ENCODE data around the gene ZNF30. TPM values are rescaled to one million over a fixed set of nuclear protein-coding genes. Genes with fewer than 3 reads are reported as not detected.
"Not testable (repeated sequence)": the region's sequence is repeated elsewhere in the genome, so short reads cannot be mapped to it uniquely, and the experiment has no call there.

ZNF30 gene
- total and polyA plus RNA-seq, 2 experiments from 2014 or later = 4.1 to 18.7 TPM

DNA sequence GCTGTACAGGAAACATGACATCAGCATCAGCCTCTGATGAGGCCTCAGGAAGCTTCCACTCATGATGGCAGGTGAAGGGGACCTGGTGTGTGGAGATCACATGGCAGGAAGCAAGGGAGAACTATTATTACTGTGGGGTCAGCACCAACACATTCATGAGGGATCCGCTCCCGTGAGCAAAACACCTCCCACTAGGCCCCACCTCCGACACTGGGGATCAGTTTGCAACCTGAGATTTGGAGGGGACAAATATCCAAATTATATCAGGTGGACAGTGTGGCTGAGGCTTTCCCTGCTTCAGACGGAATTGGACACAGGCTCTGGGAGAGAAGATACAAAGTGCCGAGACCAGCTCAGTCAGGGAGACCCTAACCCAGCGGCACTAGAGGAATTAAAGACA, 43.0 kb downstream of the ZNF30 start:
- Histone ChIP-seq H3F3A (replicated peaks; ENCODE audit: low read depth) (no peaks in the 10 kb centered on the region), H3K27ac (ENCODE audit: low read depth) (no peak overlapping the region), H3K4me2 (no peak overlapping the region), H4K20me1 (replicated peaks; ENCODE audit: insufficient read depth) (no peaks in the 10 kb centered on the region), H3K79me2 (replicated peaks; ENCODE audit: insufficient read depth) (no peaks in the 10 kb centered on the region), H3K9me2 (ENCODE audit: insufficient read depth) (no peaks in the 10 kb centered on the region), H3K4me1 (ENCODE audit: insufficient read depth) (peaks cover 13% of the 10 kb centered on the region), H3K4me3 (no peak overlapping the region), H2AFZ (no peak overlapping the region), H3K36me3 (ENCODE audit: insufficient read depth) (no peaks in the 10 kb centered on the region), H3K27me3 (ENCODE audit: insufficient read depth) (no peaks in the 10 kb centered on the region)
- H3K9me3 Mint-ChIP-seq = peaks cover 66% of the 10 kb centered on the region
- TF ChIP-seq CREB1 (CRISPR knock-in tag; IDR thresholded peaks at IDR 0.05; ENCODE audit: low read depth) = no peak
- TF ChIP-seq, protein P1, sequence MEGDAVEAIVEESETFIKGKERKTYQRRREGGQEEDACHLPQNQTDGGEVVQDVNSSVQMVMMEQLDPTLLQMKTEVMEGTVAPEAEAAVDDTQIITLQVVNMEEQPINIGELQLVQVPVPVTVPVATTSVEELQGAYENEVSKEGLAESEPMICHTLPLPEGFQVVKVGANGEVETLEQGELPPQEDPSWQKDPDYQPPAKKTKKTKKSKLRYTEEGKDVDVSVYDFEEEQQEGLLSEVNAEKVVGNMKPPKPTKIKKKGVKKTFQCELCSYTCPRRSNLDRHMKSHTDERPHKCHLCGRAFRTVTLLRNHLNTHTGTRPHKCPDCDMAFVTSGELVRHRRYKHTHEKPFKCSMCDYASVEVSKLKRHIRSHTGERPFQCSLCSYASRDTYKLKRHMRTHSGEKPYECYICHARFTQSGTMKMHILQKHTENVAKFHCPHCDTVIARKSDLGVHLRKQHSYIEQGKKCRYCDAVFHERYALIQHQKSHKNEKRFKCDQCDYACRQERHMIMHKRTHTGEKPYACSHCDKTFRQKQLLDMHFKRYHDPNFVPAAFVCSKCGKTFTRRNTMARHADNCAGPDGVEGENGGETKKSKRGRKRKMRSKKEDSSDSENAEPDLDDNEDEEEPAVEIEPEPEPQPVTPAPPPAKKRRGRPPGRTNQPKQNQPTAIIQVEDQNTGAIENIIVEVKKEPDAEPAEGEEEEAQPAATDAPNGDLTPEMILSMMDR (conservative IDR thresholded peaks at IDR 0.05; ENCODE audit: low read depth in 2 of 2) = no peak
- no peak overlapping the region for H3K27ac Mint-ChIP-seq
- no peak overlapping the region for H3K4me3 Mint-ChIP-seq
- ATAC-seq (no peak), DNase-seq (ENCODE audit: low spot score) (no peak)
- peaks cover 16% of the 10 kb centered on the region for H3K27me3 Mint-ChIP-seq (ENCODE audit: insufficient read depth, low read depth, poor library complexity)
- peaks cover 13% of the 10 kb centered on the region for H3K4me1 Mint-ChIP-seq
- H3K36me3 Mint-ChIP-seq (ENCODE audit: low read depth) = peaks cover 48% of the 10 kb centered on the region

DNA sequence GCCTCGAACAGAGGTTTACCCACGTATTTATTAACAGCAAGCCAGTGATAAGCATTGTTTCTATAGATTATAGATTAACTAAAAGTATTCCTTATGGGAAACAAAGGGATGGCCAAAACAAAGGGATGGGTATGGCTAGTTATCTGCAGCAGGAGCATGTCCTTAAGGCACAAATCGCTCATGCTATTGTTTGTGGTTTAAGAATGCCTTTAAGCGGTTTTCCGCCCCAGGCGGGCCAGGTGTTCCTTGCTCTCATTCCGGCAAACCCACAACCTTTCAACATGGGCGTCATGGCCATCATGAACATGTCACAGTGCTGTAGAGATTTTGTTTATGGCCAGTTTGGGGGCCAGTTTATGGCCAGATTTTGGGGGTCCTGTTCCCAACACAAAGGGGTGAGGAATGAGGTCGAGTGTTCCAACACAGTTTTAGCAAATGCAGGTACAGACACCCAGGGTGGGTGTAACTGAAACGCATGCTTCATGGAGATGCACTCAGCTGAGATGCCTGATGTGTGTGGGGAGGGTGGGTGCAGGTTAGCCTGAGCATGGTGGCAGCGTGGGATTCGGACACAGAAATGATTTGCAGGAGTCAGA, 43.6 kb downstream of the ZNF30 start:
- not testable (repeated sequence) for H3K4me3 ChIP-seq; H3K4me2 ChIP-seq; H3K36me3 ChIP-seq (ENCODE audit: insufficient read depth); H3K27ac ChIP-seq (ENCODE audit: low read depth); ATAC-seq; H3K9me2 ChIP-seq (ENCODE audit: insufficient read depth); H4K20me1 ChIP-seq (replicated peaks; ENCODE audit: insufficient read depth); H2AFZ ChIP-seq; DNase-seq (ENCODE audit: low spot score); H3K27me3 ChIP-seq (ENCODE audit: insufficient read depth); H3F3A ChIP-seq (replicated peaks; ENCODE audit: low read depth); H3K79me2 ChIP-seq (replicated peaks; ENCODE audit: insufficient read depth); H3K4me3 Mint-ChIP-seq; H3K27ac Mint-ChIP-seq
- peaks cover 16% of the 10 kb centered on the region for H3K27me3 Mint-ChIP-seq (ENCODE audit: insufficient read depth, low read depth, poor library complexity)
- peaks cover 17% of the 10 kb centered on the region for H3K4me1 Mint-ChIP-seq
- H3K9me3 Mint-ChIP-seq = peaks cover 60% of the 10 kb centered on the region
- H3K4me1 ChIP-seq (ENCODE audit: insufficient read depth) = peaks cover 19% of the 10 kb centered on the region
- H3K36me3 Mint-ChIP-seq (ENCODE audit: low read depth) = peaks cover 48% of the 10 kb centered on the region

DNA sequence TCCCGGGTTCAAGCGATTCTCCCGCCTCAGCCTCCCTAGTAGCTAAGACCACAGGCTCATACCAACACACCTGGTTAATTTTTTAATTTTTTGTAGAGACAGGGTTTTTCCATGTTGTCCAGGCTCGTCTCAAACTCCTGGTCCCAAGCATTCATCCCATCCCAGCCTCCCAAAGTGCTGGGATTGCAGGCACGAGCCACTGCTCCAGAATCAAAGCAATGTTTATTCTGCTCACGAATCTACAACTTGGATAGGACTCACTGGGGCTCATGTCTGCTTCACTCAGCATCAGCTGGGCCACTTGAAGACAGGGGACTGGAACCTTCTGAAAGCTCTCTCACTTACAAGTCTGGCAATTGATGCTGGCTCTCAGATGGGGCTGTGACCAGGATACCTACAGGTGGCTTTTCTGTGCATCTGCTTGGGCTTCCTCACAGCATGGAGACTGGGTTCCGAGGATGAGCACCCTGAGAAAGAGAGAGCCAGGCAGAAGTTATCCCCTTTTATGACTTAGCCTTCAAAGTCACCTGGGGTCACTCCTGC, 45.5 kb downstream of the ZNF30 start:
- H3K27ac Mint-ChIP-seq = no peak overlapping the region
- ATAC-seq (no peak), DNase-seq (ENCODE audit: low spot score) (no peak)
- no peak overlapping the region for H3K4me3 Mint-ChIP-seq
- H3K27ac ChIP-seq (ENCODE audit: low read depth) = no peak overlapping the region
- no peaks in the 10 kb centered on the region for H3K36me3 ChIP-seq (ENCODE audit: insufficient read depth)
- H3K79me2 ChIP-seq (replicated peaks; ENCODE audit: insufficient read depth) = no peaks in the 10 kb centered on the region
- H3K4me1 ChIP-seq (ENCODE audit: insufficient read depth) = peaks cover 25% of the 10 kb centered on the region
- no peaks in the 10 kb centered on the region for H4K20me1 ChIP-seq (replicated peaks; ENCODE audit: insufficient read depth)
- peaks cover 7% of the 10 kb centered on the region for H3K27me3 Mint-ChIP-seq (ENCODE audit: insufficient read depth, low read depth, poor library complexity)
- H3K4me3 ChIP-seq = no peak overlapping the region
- H2AFZ ChIP-seq = no peak overlapping the region
- H3F3A ChIP-seq (replicated peaks; ENCODE audit: low read depth) = no peaks in the 10 kb centered on the region
- peaks cover 22% of the 10 kb centered on the region for H3K4me1 Mint-ChIP-seq
- H3K27me3 ChIP-seq (ENCODE audit: insufficient read depth) = no peaks in the 10 kb centered on the region
- H3K9me2 ChIP-seq (ENCODE audit: insufficient read depth) = 0 out of 2 replicates have a peak, but pooled peaks cover 3% of the 10 kb centered on the region
- peaks cover 36% of the 10 kb centered on the region for H3K36me3 Mint-ChIP-seq (ENCODE audit: low read depth)
- no peak overlapping the region for H3K4me2 ChIP-seq
- H3K9me3 Mint-ChIP-seq = peaks cover 49% of the 10 kb centered on the region
- TF ChIP-seq NANOG (IDR thresholded peaks at IDR 0.05; ENCODE audit: borderline replicate concordance) (no peak), ZNF114 (CRISPR knock-in tag; IDR thresholded peaks at IDR 0.05) (no peak), STAT1 (IDR thresholded peaks at IDR 0.05; ENCODE audit: unreplicated experiment) (no peak), JUNB (IDR thresholded peaks at IDR 0.05; ENCODE audit: unreplicated experiment) (no peak), POLR2AphosphoS5 (IDR thresholded peaks at IDR 0.05; ENCODE audit: low read depth) (no peak), EZH2phosphoT487 (IDR thresholded peaks at IDR 0.05; ENCODE audit: unreplicated experiment) (no peak), CREB1 (CRISPR knock-in tag; IDR thresholded peaks at IDR 0.05; ENCODE audit: low read depth) (no peak)
- TF ChIP-seq, protein P2, sequence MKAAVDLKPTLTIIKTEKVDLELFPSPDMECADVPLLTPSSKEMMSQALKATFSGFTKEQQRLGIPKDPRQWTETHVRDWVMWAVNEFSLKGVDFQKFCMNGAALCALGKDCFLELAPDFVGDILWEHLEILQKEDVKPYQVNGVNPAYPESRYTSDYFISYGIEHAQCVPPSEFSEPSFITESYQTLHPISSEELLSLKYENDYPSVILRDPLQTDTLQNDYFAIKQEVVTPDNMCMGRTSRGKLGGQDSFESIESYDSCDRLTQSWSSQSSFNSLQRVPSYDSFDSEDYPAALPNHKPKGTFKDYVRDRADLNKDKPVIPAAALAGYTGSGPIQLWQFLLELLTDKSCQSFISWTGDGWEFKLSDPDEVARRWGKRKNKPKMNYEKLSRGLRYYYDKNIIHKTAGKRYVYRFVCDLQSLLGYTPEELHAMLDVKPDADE (IDR thresholded peaks at IDR 0.05) = no peak
- TF ChIP-seq, protein P3, sequence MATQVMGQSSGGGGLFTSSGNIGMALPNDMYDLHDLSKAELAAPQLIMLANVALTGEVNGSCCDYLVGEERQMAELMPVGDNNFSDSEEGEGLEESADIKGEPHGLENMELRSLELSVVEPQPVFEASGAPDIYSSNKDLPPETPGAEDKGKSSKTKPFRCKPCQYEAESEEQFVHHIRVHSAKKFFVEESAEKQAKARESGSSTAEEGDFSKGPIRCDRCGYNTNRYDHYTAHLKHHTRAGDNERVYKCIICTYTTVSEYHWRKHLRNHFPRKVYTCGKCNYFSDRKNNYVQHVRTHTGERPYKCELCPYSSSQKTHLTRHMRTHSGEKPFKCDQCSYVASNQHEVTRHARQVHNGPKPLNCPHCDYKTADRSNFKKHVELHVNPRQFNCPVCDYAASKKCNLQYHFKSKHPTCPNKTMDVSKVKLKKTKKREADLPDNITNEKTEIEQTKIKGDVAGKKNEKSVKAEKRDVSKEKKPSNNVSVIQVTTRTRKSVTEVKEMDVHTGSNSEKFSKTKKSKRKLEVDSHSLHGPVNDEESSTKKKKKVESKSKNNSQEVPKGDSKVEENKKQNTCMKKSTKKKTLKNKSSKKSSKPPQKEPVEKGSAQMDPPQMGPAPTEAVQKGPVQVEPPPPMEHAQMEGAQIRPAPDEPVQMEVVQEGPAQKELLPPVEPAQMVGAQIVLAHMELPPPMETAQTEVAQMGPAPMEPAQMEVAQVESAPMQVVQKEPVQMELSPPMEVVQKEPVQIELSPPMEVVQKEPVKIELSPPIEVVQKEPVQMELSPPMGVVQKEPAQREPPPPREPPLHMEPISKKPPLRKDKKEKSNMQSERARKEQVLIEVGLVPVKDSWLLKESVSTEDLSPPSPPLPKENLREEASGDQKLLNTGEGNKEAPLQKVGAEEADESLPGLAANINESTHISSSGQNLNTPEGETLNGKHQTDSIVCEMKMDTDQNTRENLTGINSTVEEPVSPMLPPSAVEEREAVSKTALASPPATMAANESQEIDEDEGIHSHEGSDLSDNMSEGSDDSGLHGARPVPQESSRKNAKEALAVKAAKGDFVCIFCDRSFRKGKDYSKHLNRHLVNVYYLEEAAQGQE (IDR thresholded peaks at IDR 0.05; ENCODE audit: unreplicated experiment) = no peak
- TF ChIP-seq, protein P1 (conservative IDR thresholded peaks at IDR 0.05; ENCODE audit: low read depth in 2 of 2) = no peak; a peak in 2 of 4 replicates
